Lung (tissue), 12 donors: ENCODE data around the gene UGT3A2. TPM values are rescaled to one million over a fixed set of nuclear protein-coding genes. Genes with fewer than 3 reads are reported as not detected.
A peak's percentile ranks its signal among the peaks of the same experiment; 100 is the strongest.

ENCODE experiments used
- ATAC-seq: fragments of 200-7000 bp; cut with Tn5 transposase; one replicate; pipeline ENCODE4 v1.9.1; 2020; ENCODE audit warnings: moderate number of reproducible peaks; ENCODE audit not compliant: insufficient read depth, low FRiP score
- DNase-seq, 3 donors: peaks; one replicate each; pipeline ENCODE4 v3.0.0-alpha.2; 2013 to 2017
- H3K27ac ChIP-seq, 2 donors: one replicate each; pipeline ENCODE4 v1.5.1; 2013; ENCODE audit warnings: mild to moderate bottlenecking in 2 of 2, moderate library complexity in 2 of 2, control low read depth in 1 of 2, inconsistent platforms in 1 of 2, low read depth in 1 of 2, low read length in 1 of 2
- H3K27me3 ChIP-seq, 3 donors: one replicate each; pipeline ENCODE4 v1.5.1; 2013; ENCODE audit warnings: low read length in 2 of 3; ENCODE audit not compliant: control insufficient read depth in 3 of 3, insufficient read depth in 3 of 3
- H3K36me3 ChIP-seq, 4 donors: one replicate each; pipeline ENCODE4 v1.5.1; 2013; ENCODE audit warnings: low read length in 4 of 4, mild to moderate bottlenecking in 1 of 4, moderate library complexity in 1 of 4; ENCODE audit not compliant: control insufficient read depth in 4 of 4, insufficient read depth in 4 of 4
- H3K4me1 ChIP-seq, 5 donors: one replicate each; pipeline ENCODE4 v1.5.1; 2013; ENCODE audit warnings: low read length in 5 of 5, mild to moderate bottlenecking in 2 of 5, moderate library complexity in 1 of 5; ENCODE audit not compliant: control insufficient read depth in 5 of 5, insufficient read depth in 5 of 5
- H3K4me3 ChIP-seq: one replicate; pipeline ENCODE4 v1.5.1; 2013; ENCODE audit warnings: mild to moderate bottlenecking, control low read depth, moderate library complexity
- H3K9ac ChIP-seq, 2 donors: one replicate each; pipeline ENCODE4 v1.5.1; 2013; ENCODE audit warnings: low read length in 2 of 2, control low read depth in 1 of 2; ENCODE audit not compliant: insufficient read depth in 1 of 2
- H3K9me3 ChIP-seq, 4 donors: one replicate each; pipeline ENCODE4 v1.5.1; 2013; ENCODE audit warnings: low read length in 3 of 4, mild to moderate bottlenecking in 1 of 4, moderate library complexity in 1 of 4; ENCODE audit not compliant: control insufficient read depth in 4 of 4, insufficient read depth in 3 of 4
- WGBS, 2 donors: extraction: QIAGEN DNeasy Blood & Tissue Kit; methylation state at CpG; one replicate each; pipeline ENCODE4 v1.1.7; 2013; 5-methylcytosine and 5-hydroxymethylcytosine counted together
- polyA plus RNA-seq, 2 donors: library from polyadenylated mRNA; stranded (reverse); fragments of 200-250 nt; gene quantifications; one replicate each; pipeline ENCODE4 v1.2.1, GENCODE V29; 2013
- total RNA-seq, 2 donors: library from RNA; depleted of rRNA in 1 of 2; stranded (reverse); fragments of >200 nt in 1 of 2; gene quantifications; one replicate each; pipeline ENCODE4 v1.2.1, GENCODE V29; 2014 to 2021
- TF ChIP-seq, protein P1 (sequence below): IDR thresholded peaks from 2 replicates; pipeline ENCODE4 v1.5.1; 2012; ENCODE audit warnings: mild to moderate bottlenecking; ENCODE audit errors: control extremely low read depth, extremely low read depth
- donor health status: control.
- donor health status: control.
- donor health status: Bipolar disorder and iron deficiency.
- donor health status: healthy.
- donor health status: DM: yes; HTN: yes; CAD: no.

Gene UGT3A2
- total and polyA plus RNA-seq, 4 donors = 0.05 to 0.12 TPM; not detected in 2

DNA sequence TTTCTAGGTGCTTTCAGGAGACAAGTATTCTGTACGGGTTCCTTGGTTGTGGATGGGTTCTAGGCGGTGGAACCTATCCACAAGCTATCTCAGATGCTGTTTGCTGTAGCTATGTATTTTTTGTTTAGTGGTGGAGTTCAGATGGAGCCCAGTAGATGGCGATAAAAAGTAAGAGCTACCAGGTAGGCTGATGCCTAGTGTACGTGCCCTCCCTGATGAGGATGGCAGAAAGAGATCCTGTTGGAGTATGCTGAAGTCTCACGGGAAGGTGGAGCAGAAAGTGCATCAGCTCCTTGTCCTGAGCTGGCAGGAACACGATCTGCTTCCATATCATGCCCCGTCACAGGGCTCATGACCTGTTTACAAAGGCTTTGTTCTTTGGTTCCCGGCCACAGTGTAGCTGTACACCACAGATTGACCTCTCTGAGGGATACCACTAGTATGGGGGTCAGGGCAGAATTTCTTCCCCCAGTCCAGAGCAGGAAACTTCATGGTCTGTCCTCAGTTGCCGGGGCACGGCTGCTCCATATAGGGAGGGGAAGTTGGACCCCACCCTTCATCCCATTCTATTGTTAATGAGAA, 12.6 kb upstream of the UGT3A2 start:
- Histone ChIP-seq H3K27me3 (peaks cover 0 to 2% (median 0%) of the 10 kb centered on the region in 3 donors), H3K4me3 (no peak overlapping the region), H3K4me1 (peaks cover 0 to 4% (median 2%) of the 10 kb centered on the region in 5 donors), H3K36me3 (no peaks in the 10 kb centered on the region), H3K9me3 (no peaks in the 10 kb centered on the region), H3K27ac (no peak overlapping the region), H3K9ac (no peak overlapping the region)
- peak; percentile 43 to 76 (median 67) for DNase-seq
- TF ChIP-seq, protein P1, sequence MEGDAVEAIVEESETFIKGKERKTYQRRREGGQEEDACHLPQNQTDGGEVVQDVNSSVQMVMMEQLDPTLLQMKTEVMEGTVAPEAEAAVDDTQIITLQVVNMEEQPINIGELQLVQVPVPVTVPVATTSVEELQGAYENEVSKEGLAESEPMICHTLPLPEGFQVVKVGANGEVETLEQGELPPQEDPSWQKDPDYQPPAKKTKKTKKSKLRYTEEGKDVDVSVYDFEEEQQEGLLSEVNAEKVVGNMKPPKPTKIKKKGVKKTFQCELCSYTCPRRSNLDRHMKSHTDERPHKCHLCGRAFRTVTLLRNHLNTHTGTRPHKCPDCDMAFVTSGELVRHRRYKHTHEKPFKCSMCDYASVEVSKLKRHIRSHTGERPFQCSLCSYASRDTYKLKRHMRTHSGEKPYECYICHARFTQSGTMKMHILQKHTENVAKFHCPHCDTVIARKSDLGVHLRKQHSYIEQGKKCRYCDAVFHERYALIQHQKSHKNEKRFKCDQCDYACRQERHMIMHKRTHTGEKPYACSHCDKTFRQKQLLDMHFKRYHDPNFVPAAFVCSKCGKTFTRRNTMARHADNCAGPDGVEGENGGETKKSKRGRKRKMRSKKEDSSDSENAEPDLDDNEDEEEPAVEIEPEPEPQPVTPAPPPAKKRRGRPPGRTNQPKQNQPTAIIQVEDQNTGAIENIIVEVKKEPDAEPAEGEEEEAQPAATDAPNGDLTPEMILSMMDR = no peak
- 26 to 31% methylated on average over 10 of the region's 10 CpGs for WGBS, 2 donors
- ATAC-seq = peak; percentile 77

DNA sequence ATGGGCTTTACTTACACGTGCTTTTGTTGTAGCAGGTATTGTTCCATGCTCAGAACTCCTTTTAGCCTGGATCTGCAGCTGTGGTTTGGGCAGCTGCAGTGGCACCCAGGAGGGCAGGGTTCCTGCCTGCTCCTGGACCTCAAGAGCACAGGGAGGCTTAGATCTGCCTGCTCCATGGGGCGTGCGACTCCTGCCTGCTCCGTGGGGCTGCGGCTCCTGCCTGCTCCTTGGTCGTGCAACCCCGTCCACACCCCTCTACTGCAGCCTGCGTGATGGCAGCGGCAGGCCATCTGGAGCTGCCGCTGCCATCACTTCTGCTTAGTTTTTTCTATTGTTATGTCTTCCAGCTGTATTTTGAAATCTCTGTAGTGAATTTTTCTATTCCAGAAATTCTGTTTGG, 11.7 kb upstream of the UGT3A2 start:
- WGBS, 2 donors = 76 to 87% methylated on average over 10 of the region's 10 CpGs
- Histone ChIP-seq H3K36me3 (no peaks in the 10 kb centered on the region), H3K27ac (no peak overlapping the region), H3K9me3 (no peaks in the 10 kb centered on the region), H3K4me1 (peaks cover 0 to 4% (median 2%) of the 10 kb centered on the region in 5 donors), H3K4me3 (no peak overlapping the region), H3K9ac (no peak overlapping the region), H3K27me3 (peaks cover 0 to 2% (median 0%) of the 10 kb centered on the region in 3 donors)
- DNase-seq (no peak), ATAC-seq (no peak)
- TF ChIP-seq, protein P1 = no peak

DNA sequence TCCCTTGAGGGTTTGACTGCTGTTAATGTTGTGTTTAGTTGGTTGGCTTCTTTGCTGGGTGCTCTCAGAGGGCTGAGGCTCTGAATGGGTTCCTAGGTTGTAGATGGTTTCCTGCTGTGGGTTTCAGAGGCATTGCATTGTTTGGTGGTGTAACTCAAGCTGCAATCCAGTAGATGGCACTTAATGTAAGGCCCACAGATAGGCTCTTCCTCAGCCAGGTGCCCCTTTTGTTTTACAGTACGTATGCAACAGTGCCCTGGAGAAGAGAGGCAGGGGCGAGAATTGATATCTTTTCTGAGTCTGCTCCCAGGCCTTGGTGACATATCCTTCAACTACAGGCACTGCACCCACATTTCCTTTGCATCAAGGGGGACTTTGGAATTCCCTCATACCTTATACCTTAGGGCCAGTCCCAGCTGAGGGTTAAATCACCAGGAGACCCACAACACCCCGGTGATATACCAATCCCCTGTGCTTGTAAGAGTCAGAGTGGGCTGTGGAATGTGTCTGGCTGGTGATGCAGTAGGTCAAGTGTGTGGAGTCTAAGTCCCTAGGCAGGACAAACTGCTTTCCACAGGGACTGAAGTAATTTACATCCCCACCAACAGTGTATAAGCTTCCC, 7.0 kb upstream of the UGT3A2 start:
- DNase-seq (peak in 1 of 3 donors; percentile 7), ATAC-seq (no peak)
- Histone ChIP-seq H3K4me3 (no peak overlapping the region), H3K4me1 (peaks cover 0 to 3% (median 0%) of the 10 kb centered on the region in 5 donors), H3K9ac (no peak overlapping the region), H3K27me3 (no peaks in the 10 kb centered on the region), H3K9me3 (no peaks in the 10 kb centered on the region), H3K27ac (no peak overlapping the region), H3K36me3 (no peaks in the 10 kb centered on the region)
- TF ChIP-seq, protein P1 = no peak
- WGBS, 2 donors = 56 to 67% methylated on average over 3 of the region's 3 CpGs
